Stimulated activated CD8-positive, alpha-beta memory T cell treated with anti-CD3 and anti-CD28 coated beads, Interleukin-7, amount 100 ng/mL, for 1 hour (primary cell): Measurements from ENCODE around the gene XPR1.

Experiments used
- DNase-seq, 2 donors: peaks; one replicate each; pipeline ENCODE4 v3.0.0-alpha.2; 2020; ENCODE audit warnings: low read depth in 2 of 2

The XPR1 gene

GRCh38 chr1:180615493-180616290, 16.1 kb upstream of the XPR1 start:
- no peak for DNase-seq

- no peak for DNase-seq
These were observed 15.4 kb upstream of the XPR1 start for GRCh38 chr1:180616439-180616838.

GRCh38 chr1:180617774-180618395, 13.9 kb upstream of the XPR1 start:
- no peak for DNase-seq

- no peak for DNase-seq
These were observed 11.2 kb upstream of the XPR1 start for GRCh38 chr1:180620581-180620980.

GRCh38 chr1:180622658-180623508, 8.9 kb upstream of the XPR1 start:
- DNase-seq = no peak

GRCh38 chr1:180623579-180624347, 8.1 kb upstream of the XPR1 start:
- DNase-seq = no peak

- no peak for DNase-seq
These were observed 5.1 kb upstream of the XPR1 start for GRCh38 chr1:180626711-180627110.

GRCh38 chr1:180627411-180627810, 4.4 kb upstream of the XPR1 start:
- no peak for DNase-seq

- no peak for DNase-seq
These were observed 3.2 kb upstream of the XPR1 start for GRCh38 chr1:180628646-180629045.

GRCh38 chr1:180630408-180631193, 1.2 kb upstream of the XPR1 start:
- no peak for DNase-seq

- no peak for DNase-seq
These were observed 542 bp upstream of the XPR1 start for GRCh38 chr1:180631194-180631765.

- peak in 1 of 2 donors; percentile 36 for DNase-seq
These were observed 669 bp downstream of the XPR1 start for GRCh38 chr1:180632326-180633056.

GRCh38 chr1:180633057-180634056, 1.5 kb downstream of the XPR1 start:
- DNase-seq = no peak

GRCh38 chr1:180636138-180636537, 4.3 kb downstream of the XPR1 start:
- DNase-seq = no peak

- DNase-seq = no peak
These were observed 8.0 kb downstream of the XPR1 start for GRCh38 chr1:180639871-180640270.

- no peak for DNase-seq
These were observed 8.7 kb downstream of the XPR1 start for GRCh38 chr1:180640531-180640949.

GRCh38 chr1:180641662-180642061, 9.8 kb downstream of the XPR1 start:
- DNase-seq = no peak

- DNase-seq = no peak
These were observed 11.0 kb downstream of the XPR1 start for GRCh38 chr1:180642781-180643180.

- no peak for DNase-seq
These were observed 11.9 kb downstream of the XPR1 start for GRCh38 chr1:180643693-180644092.
